Central memory CD4-positive, alpha-beta T cell (primary cell): ENCODE measurements around the gene TPT1.
"Not testable (repeated sequence)": the region's sequence is repeated elsewhere in the genome, so short reads cannot be mapped to it uniquely, and the experiment has no call there.

Experiments
- DNase-seq: peaks from one replicate; pipeline ENCODE4 v3.0.0; 2022

Gene TPT1

DNA sequence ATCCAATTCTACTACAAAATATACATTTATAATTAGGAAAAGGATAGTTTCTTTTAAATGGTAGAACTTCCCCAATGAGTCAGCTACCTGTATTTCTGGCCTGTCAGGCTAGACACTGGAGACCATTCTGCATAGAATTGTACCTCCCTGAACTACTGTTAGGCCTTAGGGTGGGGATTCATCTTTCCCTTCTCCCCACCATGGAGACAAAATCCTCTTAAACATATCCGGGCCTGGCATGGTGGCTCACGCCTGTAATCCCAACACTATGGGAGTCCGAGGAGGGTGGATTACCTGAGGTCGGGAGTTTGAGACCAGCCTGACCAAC is 24.5 kb upstream of the TPT1 start:
- no peak for DNase-seq

DNA sequence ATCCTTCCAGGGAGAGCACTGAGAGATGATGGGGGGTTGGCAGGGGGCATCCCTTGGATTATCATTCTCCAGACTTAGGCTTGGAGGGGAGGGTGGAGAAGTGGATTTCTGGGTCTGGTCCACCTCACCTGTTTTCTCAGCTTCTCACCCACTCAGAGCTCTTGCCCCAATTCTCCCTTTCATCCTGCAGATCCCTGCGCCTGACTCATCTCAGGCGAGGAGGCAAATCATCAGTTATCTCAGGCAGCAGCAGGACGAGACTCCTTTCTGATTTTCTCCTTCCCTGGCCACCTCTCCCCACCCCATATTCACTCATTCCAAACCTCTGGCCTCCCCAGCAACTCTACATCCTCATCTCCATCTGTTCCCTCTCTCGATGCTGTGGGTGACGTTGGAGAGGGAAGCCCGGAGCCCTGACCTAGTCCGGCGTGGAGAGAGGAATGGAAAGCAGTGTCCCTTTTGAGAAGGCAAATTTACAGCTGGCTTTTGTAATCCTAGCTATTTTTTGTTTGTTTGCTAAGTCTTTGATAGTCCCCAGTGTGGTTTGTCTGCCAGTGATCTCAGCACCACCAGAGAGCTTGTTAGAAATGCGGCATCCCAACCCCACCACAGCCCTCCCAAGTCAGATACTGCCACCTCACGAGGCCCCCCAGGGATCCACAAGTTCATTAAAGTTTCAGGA is 24.0 kb upstream of the TPT1 start:
- no peak for DNase-seq

DNA sequence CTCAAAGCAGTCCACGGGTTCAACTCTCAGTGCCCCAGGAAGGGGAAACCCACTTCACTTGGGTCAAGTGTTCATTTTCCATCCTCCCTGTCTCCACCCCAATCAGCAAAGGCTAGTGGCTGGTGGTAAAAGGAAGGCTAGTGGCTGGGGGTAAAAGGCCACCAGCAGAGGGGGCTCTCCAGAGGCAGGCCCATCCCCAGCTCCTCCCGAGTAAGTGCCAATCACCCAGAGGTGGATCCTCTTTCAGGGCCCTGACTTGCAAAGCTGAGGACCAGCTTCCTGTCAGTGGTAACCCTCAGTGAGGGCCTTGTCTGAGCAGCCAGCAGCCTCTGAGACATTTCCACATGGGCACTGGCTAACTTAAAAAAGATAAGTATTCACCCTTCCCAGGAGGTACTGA is 22.0 kb upstream of the TPT1 start:
- no peak for DNase-seq

DNA sequence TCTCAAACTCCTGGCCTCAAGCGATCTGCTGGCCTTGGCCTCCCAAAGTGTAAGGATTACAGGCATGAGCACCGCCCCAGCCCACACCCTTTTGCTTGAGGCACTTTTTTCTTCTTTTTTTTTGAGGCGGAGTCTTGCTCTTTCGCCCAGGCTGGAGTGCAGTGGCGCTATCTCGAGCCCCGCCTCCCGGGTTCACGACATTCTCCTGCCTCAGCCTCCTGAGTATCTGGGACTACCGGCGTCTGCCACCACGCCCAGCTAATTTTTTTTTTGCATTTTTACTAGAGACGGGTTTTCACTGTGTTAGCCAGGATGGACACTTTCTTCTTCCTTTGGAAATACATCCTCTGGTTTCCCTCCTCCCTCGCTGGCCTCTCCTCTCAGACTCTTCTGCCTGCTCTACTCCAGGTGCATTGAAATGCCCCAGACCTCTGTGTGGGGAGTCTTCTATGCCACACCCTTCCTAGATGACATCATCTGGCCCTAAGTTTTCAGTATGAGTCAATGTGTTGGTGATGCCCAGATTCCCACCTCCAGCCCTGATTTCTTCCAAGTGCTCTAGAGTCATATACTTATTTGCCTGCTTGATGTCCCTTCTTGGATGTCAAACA is 20.7 kb upstream of the TPT1 start:
- DNase-seq = no peak

DNA sequence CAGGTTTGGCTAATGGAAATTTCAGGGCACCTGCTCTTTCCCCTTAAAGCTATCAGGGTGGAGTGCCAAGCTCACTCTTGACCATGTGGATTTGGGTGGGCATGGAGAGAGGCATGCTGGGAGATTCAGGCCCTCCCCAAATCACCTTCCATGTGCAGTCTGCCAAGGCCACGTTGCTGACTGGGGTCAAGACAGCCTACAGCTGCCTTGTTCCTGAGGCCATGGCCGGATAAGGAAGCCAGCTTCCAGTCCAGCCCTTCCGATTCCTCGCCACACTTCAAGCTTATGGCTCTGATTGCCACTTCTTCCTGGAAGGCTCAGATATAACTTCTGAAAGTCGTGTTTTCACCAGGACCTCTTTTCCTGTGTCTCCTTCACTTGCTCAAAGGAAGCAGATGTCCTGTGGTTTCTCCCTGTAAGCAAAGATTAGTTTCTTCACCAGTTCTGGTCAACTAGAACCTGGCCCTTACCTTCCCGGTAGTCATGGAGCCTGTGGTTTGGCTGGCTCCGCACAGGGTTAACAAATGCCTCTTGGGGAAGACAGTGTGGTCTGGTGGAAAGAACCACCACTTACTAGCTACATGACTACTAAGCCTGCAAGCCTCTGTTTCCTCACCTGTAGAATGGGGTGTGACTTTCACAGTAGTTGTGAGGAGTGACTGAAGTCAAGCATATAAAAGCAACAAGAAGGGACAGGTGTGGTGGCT is 16.1 kb upstream of the TPT1 start:
- DNase-seq = no peak

DNA sequence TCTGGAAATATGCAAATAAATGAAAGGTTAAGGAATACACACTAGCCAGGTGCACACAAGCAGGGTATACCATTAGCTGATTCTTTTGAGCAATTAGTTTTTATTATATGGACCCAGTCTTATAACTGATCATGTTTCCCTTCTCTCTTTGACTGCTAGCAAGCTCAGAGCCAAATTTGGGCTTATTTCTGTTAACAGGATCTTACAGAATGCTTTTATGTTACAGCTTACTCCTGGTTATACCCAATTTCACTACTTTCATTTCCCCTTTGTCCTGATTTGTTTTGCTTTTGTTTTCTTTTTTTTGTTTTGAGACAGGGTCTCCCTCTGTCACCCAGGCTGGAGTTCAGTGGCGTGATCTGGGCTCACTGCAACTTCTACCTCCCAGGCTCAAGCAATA is 12.9 kb upstream of the TPT1 start:
- no peak for DNase-seq

DNA sequence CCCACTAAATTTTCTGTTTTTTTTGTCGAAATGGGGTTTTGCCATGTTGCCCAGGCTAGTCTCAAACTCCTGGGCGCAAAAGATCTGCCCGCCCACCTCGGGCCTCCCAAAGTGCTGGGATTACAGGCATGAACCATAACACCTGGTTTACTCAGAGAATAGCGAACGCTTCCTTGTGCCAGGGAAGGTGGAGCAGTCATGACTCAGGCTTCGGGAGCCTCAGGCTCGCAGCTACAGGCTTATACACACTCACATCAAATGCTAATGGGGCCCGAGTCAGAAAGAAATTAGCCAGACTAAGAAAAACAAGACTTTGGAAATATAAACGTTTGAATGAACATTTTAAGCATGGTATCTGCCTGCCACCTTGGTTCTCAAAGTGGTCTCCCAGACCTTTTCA is 11.0 kb upstream of the TPT1 start:
- no peak for DNase-seq

DNA sequence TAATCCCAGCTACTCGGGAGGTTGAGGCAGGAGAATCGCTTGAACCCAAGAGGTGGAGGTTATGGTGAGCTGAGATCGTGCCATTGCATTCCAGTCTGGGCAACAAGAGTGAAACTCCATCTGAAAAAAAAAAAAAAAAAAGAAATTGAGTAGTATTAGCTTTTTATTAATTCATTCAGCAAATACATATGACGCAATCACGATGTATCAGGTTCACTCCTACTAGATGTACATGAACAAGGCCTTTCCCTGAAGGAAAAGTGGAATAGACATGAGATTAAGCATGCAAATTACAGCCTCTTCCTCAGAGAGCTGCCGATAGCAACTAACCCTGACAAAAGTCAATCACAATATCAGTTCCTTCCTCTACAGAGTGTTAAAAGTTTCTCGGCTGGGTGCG is 9.2 kb upstream of the TPT1 start:
- no peak for DNase-seq

DNA sequence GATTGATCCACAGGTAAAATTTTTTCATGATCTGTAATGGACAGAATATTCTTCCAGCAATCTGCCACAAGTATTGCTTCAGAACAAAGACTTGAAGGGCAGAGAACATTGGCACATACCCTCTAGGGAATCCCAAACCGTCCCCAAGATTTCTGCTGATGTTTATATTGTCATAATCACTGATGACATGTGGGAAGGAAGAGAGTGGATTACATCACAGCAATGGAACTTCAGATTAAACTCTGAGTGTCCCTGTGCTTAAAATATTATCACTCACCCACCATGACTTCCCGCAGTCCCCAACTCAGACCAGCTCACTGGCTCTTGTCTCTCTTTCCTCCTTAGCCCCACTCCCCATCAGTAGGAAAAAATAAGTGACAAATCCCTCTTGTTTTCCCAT is 8.5 kb upstream of the TPT1 start:
- no peak for DNase-seq

DNA sequence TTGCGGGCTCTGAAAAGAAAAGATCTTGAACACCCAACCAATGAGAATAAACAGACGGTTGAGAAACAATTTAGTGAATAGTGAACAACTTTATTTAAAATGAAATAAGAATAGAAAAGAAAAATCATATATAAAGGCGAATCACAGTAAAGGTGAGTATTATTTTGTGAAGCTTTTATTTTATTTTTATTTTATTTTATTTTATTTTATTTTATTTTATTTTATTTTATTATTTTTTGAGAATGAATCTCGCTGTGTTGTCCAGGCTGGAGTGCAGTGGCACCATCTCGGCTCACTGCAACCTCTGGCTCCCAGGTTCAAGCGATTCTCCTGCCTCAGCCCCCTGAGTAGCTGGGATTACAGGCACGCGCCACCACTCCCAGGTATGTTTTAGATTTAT is 3.1 kb upstream of the TPT1 start:
- DNase-seq = not testable (repeated sequence)

DNA sequence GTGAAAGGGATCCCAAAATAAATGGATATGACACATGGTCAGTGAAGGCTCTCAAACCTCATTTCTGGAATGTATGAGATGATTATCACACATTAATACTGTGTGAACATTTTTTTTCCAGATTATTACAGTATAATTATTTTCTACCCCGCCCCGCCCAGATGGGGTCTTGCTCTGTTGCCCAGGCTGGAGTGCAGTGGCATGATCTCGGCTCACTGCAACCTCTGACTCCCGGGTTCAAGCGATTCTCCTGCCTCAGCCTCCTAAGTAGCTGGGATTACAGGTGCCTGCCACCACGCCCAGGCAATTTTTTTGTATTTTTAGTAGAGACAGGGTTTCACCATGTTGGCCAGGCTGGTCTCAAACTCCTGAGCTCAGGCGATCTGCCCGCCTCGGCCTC is 2.1 kb upstream of the TPT1 start:
- DNase-seq = not testable (repeated sequence)

DNA sequence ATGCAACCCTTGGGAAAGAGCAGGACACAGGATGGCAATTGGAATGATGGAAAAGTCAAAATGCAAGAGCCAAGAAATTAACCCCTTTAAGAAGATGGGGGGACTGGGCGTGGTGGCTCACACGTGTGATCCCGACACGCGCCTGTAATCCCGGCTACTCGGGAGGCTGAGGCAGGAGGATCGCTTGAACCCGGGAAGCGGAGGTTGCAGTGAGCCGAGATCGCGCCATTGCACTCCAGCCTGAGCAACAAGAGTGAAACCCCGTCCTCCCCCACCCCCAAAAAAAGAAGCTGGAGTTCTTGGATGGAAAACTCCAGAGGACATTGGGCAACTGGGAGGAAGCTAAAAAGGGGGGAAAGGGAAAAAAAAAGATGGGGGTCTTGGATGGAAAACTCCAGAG is 1.7 kb upstream of the TPT1 start:
- not testable (repeated sequence) for DNase-seq

DNA sequence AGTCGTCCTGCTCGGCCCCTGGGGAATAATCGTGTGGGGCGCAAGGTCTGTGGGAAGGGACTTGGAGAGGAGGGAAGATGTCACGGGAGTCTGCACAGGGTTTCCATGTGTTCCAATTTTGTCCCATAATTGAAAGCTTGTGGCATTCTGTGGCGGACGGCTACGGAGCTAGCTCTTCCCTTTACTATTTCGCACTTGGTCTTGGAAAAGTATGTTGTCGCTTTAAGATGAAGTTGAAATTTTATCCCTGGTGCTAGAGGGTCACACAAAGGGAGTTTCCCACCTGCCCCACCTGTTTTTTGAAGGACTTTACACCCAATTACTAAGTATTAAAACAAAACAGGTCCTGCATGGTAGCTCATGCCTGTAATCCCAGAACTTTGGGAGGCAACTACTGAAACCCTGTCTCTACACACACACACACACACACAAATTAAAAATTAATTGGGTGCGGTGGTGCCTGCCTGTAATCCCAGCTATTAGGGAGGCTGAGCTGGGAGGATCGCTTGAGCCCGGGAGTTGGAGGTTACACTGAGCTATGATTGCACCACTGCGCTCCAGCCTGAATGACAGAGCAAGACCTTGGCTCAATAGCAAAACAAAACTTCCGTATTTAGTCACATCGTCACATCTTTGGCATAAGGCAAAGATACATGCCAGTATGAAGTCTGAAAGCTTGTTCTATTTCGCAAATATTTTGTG is 967 bp upstream of the TPT1 start:
- no peak for DNase-seq

DNA sequence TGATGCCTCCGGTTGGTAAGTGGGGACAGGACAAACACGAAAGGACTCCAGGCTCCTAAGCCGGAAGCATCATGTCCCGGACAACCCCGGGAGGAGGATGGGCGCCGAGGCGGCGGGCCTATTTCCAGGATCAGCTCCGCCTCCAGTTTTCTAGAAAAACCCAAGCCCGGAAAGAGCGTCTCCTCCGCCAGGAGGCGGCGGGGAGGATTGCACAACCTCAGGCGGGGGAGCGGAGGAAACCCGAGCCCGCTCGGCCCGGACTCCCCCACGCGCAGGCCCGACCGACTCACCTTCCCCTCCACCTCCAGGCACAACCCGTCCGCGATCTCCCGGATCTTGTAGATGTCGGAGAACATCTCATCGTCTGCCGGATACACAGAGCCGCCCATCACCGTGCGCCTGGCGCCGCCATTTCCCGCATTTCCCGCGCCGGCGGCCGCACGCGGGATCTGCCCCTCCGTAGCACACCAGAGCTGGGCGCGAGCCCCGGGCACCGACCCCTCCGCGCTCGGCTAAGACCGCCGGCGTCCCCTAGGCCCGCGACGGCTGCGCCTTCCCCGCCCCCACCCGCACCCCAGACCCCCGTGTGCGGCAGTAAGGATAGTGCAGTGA is 455 bp downstream of the TPT1 start:
- DNase-seq = peak; percentile 81

DNA sequence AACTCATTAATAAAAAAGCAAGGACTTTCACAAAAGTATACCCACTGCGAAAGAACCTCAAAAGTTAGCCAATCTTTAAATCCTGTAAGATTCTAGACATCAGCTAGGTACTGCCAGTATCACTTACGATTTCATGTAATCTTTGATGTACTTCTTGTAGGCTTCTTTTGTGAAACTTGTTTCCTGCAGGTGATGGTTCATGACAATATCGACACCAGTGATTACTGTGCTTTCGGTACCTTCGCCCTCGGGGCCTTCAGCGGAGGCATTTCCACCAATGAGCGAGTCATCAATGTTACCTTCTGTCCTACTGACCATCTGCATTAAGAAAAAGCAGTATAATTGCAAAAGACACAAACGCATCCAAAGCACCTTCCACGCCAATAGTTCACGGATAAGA is 1.1 kb downstream of the TPT1 start:
- DNase-seq = no peak

DNA sequence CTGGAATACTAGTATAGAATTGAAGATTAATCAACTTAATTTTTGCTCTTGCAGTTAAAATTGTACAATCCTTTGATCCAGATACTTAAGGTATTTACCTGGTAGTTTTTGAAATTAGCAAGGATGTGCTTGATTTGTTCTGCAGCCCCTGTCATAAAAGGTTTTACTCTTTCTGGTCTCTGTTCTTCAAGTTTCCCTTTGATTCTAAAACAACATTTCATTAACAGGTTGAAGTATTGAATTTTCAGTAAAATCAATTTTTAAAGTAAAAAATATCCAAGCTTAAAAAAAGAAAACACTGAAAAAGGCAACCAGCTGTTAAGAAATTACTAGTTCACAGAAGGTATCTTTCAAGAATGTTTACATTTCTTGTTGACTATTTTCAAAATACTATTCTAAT is 1.6 kb downstream of the TPT1 start:
- DNase-seq = no peak

DNA sequence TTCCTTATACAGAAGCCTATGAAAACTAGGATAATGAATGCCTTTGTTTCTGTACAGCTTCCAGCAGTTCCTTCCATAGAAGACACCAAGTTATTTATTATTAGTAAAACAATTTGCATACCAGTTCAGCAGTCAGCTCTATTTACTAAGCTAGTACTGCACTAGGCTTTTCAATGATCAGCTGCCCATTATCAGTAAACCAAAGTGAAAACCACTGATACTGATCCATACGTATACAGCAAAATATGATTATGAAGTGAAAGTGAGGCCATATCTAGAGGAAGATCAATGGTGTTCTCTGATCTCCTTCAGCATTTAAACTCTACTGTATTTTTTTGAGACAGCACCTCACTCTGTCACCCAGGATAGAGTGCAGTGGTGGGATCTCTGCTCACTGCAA is 3.2 kb downstream of the TPT1 start:
- DNase-seq = no peak

DNA sequence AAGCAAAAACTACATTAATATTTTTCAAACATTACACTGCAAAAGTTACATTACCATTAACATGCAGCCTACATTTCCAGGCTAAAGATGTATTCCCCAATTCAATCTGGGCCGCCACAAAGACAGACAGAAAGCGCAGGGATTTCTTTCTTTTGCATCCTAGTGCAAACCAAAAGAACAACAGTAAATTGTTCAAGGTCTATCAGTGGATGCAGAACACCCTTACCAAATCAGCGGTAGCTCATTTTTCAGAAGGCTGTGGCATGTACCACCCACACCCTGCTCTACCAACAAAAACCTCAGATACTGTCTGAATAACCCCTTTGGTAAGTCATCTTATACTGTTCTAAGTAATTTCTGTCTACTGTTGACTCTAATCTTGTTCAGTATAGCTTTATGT is 3.6 kb downstream of the TPT1 start:
- DNase-seq = no peak

DNA sequence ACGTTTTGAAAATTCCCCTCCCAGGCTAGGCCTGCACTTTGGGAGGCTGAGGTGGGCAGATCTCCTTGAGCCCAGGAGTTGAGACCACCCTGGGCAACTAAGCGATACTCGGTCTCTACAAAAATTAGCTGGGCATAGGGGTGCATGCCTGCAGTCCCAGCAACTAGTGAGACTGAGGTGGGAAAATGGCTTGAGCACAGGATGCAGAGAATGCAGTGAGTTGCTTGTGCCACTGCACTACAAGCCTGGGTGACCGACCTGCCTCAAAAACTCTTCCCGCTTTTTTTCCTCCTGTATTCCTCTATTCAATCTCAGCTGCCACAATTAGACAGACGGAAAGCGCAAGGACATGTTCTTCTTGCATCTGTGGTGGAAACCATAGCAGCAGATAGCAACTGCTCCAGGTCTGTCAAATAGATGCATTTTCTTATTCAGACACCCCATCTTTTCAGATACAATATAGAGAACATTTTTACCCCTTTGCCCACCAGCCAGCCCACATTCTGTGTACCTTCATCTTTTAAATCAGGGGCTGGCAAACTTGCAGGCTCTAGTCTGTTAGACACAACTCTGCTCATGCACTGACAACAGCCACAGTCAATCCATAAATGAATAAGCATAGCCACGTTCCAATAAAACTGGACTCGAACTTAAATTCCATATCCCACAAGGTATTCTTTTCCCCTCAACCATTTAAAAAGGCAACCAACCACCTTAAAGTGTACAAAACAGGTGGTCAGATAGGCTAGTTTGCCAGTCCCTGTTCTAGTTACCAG is 4.8 kb downstream of the TPT1 start:
- no peak for DNase-seq

DNA sequence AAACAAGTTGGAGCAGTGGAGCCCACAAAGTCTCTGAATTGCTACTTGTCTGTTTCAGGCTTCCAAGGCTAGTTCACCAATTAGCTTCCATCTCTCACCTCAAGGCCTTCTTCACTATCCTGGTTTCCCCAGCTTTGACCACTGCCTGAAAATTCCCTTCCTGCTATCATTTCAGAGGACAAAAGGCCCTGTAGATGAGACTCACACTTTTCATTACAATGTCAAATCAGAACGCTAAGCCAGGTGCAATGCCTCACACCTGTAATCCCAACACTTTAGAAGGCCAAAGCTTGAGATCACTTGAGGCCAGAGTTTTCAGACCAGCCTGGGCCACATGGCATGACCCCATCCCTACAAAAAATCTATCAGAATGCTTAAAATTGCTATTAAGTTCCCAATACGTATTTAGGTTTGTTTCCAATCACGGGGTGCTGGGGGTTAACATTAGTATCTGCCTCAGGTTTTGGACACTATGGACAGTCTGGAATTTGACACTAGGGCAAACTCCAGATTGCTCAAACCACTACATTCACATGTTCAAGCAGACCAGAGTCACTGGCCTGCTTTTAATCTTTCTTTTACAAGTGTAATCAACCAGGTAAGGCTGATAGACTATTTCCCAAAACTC is 5.5 kb downstream of the TPT1 start:
- DNase-seq = no peak

DNA sequence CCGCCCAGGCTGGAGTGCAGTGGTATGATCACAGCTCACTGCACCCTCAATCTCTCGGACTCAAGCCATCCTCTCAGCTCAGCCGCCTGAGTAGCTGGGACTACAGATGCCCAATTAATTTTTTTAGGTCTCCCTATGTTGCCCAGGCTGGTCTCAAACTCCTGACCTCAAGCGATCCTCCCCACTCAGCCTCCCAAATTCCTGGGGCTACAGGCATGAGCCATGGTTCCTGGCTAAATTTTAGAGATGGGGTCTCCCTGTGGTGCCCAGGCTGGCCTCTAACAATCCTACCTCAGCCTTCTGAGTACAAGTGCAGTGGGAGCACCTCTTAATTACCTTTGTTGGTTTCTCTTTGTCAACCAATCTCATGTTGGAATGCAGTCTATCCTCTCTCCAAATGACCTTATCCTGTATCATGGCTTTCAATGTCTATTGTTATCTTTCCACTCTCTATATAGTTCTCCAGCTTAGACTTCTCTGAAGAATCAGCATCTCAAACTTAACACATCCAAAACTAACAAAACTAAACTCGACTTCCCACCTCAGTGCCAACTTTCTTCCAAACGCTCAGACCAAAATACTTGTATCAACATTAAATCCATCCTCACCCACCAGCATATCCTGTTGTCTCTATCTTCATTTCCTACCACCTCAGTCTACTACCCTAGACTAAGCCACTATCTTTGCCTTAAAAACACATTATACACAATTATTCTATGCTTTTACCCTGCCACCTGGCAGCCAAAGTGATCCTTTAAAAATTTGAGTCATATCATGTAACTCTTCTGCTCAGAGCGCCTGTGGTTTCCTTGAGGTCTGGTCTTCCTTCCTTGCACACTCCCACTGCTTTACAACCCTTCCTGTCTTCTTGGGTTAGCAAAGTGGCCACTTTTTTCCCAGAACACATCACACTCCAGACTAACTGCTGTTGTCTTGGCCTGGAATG is 6.7 kb downstream of the TPT1 start:
- peak; percentile 68 for DNase-seq
